ENCODE data around the gene EMX2.
A peak's percentile ranks its signal among the peaks of the same experiment; 100 is the strongest.

Gene EMX2

DNA sequence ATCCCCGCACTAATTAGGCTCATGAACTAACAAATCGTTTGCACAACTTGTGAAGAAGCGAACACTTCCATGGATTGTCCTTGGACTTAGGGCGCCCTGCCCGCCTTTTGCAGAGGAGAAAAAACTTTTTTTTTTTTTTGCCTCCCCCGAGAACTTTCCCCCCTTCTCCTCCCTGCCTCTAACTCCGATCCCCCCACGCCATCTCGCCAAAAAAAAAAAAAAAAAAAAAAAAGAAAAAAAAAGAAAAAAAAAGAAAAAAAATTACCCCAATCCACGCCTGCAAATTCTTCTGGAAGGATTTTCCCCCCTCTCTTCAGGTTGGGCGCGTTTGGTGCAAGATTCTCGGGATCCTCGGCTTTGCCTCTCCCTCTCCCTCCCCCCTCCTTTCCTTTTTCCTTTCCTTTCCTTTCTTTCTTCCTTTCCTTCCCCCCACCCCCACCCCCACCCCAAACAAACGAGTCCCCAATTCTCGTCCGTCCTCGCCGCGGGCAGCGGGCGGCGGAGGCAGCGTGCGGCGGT, at the start of gene EMX2:
Gene EMX2, plus strand, starts transcription at position 41 of the 519 bp plus-strand sequence. CDS start 522 bp downstream, outside the sequence.
- no peak for TF ChIP-seq CTCF (IDR thresholded peaks at IDR 0.05; ENCODE audit: low read depth, low read length)
- no peak for DNase-seq (ENCODE audit: low read depth in 2 of 2)
- H3K4me3 ChIP-seq (replicated peaks in 1 of 2; ENCODE audit: low read depth in 2 of 2, low read length in 2 of 2), result peak within 1 kb of the TSS; percentile 26 to 33

GRCh38 chr10:117496031-117496430, 46.5 kb upstream of the EMX2 start:
- TF ChIP-seq CTCF (IDR thresholded peaks at IDR 0.05; ENCODE audit: low read depth, low read length), result no peak
- no peak for DNase-seq (ENCODE audit: low read depth in 2 of 2)
- no peak overlapping the region for H3K4me3 ChIP-seq (replicated peaks in 1 of 2; ENCODE audit: low read depth in 2 of 2, low read length in 2 of 2)

DNA sequence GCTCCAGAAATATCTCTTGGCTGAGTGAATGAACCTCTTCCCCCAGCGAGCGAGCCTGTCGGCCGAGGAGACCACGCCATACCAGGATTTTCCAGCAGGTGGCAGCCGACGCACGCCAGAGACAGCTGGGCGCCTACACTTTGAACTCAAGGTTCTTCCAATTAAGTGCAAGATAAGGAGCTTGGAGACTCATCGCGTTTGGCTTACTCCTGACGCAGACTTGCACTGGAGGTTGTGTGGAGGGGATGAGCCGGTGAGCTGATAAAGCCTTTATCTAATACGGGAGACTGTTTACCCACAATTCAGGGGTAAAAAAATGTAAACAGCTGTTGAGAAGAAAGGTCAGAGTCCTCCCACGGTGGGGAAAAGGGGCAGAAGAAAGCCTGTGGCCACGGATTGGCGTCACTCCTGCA, 45.9 kb upstream of the EMX2 start:
- no peak overlapping the region for H3K4me3 ChIP-seq (replicated peaks in 1 of 2; ENCODE audit: low read depth in 2 of 2, low read length in 2 of 2)
- TF ChIP-seq CTCF (IDR thresholded peaks at IDR 0.05; ENCODE audit: low read depth, low read length), result peak; percentile 93
- peak; percentile 82 to 85 for DNase-seq (ENCODE audit: low read depth in 2 of 2)

GRCh38 chr10:117497736-117498135, 44.8 kb upstream of the EMX2 start:
- no peak for DNase-seq (ENCODE audit: low read depth in 2 of 2)
- no peak overlapping the region for H3K4me3 ChIP-seq (replicated peaks in 1 of 2; ENCODE audit: low read depth in 2 of 2, low read length in 2 of 2)
- no peak for TF ChIP-seq CTCF (IDR thresholded peaks at IDR 0.05; ENCODE audit: low read depth, low read length)

- no peak for TF ChIP-seq CTCF (IDR thresholded peaks at IDR 0.05; ENCODE audit: low read depth, low read length)
- DNase-seq (ENCODE audit: low read depth in 2 of 2), result peak in 1 of 2 donors; percentile 2
- no peak overlapping the region for H3K4me3 ChIP-seq (replicated peaks in 1 of 2; ENCODE audit: low read depth in 2 of 2, low read length in 2 of 2)
Observed at GRCh38 chr10:117499248-117500105, 43.1 kb upstream of the EMX2 start.

GRCh38 chr10:117500456-117500855, 42.1 kb upstream of the EMX2 start:
- no peak for TF ChIP-seq CTCF (IDR thresholded peaks at IDR 0.05; ENCODE audit: low read depth, low read length)
- no peak for DNase-seq (ENCODE audit: low read depth in 2 of 2)
- no peak overlapping the region for H3K4me3 ChIP-seq (replicated peaks in 1 of 2; ENCODE audit: low read depth in 2 of 2, low read length in 2 of 2)
